HUDEP-2 (cell line): ENCODE results near the gene VAMP2.

Experiments
- DNase-seq, 76 experiments: peaks; one replicate each; lab custom pipeline; 2025; ENCODE audit not compliant: unreplicated experiment in 76 of 76; lab: John Stamatoyannopoulos, UW

VAMP2 gene

DNA sequence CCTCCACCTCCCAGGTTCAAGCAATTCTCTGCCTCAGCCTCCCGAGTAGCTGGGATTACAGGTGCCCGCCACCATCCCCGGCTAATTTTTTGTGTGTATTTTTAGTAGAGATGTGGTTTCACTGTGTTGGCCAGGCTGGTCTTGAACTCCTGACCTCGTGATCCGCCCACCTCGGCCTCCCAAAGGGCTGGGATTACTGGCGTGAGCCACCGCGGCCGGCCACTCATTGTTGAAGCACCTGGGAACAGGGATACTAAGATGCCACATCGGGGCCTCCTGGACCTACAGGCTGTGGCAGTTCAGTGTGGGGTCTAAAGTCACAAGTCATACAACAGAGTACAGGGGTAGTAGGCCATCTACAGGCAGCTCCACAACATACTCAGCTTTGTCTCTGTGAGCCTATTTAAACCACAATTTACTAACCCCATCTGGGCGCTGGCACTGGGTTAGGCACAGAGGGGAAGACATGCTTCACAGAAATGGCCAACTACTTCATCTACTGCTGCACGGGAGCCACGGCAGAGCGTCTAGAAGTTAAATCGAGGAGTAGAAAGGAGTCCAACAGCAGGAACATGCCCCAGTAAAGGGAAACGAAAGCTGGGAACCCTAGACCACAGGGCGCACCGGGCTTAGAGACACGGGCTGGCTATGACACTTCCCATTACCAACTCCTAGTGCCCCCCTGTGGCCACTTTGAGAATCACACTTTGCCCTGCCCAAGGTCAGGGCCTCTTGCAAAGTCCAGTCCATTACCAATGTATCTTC is 4.3 kb downstream of the VAMP2 start:
- peak in 69 of 76 experiments; percentile 14 to 93 (median 79) for DNase-seq

DNA sequence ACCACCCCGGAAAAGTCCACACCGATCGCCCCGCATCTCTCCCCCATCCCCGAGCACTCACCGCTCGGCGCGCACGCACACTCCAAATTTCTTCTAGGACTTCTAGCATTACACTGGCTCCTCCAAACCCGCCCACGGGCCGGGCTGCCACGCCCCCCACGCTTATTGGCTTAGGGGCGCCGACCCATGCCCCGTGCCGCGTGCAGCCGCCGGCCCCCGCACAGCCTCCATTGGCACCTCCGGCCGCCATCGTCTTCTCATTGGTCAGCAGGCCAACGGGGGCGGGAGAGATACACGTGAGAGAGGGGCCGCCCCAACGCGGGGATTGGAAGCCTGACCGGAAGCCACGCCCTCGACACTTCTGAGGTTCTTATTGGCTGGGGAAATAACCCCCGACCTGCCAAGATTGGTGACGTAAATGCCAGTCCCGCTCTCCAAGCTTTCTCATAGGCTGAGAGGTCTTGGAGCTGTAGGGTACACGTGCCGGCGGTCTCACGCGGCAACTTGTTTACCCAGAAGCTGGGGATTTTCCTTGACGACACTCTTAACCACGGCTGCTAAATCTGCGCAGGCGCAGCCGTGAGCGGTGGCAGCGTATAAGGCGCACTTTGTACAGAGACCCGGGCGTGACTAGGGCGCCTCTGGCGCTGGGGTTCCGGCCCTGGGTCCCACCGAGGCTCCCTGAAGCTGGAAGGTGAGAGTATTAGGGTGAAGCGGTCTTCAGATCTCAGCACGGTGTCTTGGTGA is 6.3 kb downstream of the VAMP2 start:
- DNase-seq: peak; percentile 57 to 100 (median 100)

DNA sequence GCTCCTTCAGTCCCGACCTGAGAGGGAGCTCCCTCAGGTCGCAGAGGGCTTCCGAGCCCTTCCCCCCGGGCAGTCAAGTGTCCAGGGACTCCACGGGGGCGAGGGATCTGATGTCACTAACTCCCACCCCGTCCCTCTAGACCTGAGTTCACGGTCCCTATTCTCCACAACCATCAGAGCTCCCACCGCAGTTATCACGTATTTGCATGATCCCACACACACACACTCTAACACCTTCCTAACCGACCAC is 6.8 kb downstream of the VAMP2 start:
- peak in 1 of 76 experiments; percentile 48 for DNase-seq

DNA sequence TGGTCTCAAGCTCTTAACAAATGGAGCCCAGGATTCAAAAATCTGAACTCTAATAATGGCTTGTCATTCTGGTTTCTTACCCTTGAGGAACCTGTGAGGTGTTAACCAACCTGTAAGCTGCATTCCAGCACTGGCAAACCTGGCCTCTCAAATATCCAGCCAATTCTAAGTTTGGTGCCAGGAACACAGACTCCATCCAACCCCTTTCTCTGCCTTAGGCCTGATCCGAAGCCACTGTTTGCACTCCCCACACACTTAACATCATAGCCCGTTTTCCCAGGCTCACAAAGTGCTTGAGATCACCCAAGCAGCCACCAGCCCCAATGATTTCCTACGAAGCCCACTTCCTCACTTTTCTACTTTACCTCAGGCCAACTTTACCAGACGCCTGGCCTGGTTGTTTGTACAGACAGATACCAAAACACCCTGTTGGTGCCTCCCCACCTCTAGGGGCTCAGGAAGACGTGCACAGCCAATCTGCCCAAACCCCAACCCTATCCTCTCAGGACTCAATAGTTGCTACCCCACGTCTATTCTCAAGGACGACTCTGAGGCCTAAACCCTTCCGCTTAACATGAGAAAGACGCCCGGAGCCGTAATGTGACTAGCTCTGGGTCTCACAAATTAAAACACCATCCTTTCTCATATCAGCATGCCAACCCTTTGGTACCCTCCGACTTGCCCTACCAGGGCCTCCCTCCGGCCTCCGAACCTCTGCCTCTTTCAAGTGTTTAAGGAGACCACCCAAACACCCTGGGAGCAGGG is 7.3 kb downstream of the VAMP2 start:
- DNase-seq: peak in 16 of 76 experiments; percentile 6 to 51 (median 22)

DNA sequence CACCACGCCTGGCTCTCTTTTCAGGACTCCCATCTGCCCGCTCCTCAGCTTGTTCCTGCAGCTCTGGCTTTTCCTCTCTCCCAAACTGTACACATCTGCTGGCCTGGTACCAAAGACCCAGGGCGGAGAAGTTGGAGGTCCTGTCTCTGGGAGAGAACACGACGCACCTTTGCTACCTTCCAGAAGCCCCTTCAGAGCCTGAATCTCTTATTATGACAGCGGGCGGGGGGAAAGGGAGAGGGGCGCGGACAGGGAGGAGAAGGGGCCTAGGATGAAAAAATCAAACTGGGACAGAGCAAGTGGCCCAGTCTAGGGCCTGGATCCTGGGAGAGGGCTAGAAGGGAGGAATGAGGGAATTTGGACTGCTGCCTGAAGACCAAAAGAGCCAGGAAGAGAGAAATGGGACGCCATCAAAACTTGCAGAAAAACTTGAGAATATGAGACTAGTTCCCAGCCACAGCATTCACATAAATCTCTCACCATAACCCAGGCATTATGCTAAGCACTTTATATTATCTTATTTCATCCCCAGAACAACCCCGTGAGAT is 8.1 kb downstream of the VAMP2 start:
- peak in 1 of 76 experiments; percentile 62 for DNase-seq

DNA sequence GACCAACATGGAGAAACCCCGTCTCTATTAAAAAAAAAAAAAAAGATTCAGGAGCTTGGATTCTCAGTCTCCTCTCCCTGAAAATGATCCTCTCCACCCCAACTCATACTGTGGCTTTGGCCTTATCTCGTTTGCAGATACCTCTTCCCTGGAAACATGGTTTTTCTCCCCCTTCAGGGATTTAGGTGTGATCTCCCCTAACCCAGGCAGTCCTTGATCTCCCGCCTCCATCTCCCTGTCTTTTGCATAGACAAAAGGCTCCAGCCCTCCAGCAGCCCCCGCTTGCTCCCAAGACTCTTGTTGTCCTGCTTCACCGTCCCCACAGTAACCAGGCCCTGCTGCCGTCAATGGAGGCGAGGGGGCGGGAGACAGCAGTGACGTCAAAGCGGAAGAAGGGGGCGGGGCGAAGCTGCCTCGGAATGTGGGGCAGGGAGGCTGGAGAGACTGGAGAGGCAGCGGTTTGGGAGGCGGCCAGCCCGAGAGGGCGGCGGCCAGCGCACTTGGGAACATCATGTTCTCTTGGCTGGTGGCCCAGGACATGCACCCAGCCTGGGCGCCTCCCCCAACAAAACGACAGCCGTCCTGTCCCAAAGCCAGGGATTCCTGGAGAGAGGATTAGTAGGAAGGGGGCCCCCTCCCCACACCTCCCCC is 8.7 kb downstream of the VAMP2 start:
- DNase-seq: peak; percentile 38 to 99 (median 98)

DNA sequence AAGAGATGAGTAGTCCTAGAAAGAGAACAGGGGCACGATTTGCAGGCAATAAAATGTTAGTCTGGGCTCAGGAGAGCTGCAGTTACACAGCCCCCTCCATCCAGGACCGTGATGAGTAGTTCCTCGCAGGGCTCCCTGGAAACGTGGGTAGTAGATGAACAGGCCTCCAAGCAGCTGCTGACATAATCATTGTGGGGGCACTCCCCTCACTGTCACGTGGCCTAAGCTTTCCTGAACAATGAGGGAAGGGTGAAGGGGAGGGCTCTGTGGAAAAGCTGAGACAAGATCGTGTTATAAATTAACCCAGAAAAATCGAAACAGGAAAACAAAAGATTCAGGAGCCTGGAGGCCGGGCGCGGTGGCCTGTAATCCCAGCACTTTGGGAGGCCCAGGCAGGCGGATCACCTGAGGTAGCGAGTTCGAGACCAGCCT is 9.2 kb downstream of the VAMP2 start:
- peak in 61 of 76 experiments; percentile 9 to 71 (median 47) for DNase-seq

DNA sequence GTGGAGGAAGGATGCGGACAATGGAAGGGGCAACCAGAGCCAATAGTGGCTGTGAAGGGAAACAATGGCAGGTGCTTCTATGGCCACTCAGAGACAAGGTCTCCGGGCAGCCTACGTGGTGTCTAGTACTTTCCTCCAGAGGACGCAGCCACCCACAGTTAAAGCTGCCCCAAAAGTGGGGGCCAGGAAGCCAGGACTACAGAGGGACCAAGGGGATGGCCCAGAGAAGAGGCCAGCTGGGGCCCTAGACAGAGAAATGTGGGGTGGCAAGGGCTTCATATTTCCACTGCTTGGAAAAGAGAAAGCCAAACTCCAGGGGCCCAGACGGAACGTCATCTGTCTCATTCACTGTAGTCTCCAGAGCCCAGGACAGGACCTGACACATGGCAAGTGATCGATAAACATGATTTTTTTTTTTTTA is 9.7 kb downstream of the VAMP2 start:
- DNase-seq: no peak

DNA sequence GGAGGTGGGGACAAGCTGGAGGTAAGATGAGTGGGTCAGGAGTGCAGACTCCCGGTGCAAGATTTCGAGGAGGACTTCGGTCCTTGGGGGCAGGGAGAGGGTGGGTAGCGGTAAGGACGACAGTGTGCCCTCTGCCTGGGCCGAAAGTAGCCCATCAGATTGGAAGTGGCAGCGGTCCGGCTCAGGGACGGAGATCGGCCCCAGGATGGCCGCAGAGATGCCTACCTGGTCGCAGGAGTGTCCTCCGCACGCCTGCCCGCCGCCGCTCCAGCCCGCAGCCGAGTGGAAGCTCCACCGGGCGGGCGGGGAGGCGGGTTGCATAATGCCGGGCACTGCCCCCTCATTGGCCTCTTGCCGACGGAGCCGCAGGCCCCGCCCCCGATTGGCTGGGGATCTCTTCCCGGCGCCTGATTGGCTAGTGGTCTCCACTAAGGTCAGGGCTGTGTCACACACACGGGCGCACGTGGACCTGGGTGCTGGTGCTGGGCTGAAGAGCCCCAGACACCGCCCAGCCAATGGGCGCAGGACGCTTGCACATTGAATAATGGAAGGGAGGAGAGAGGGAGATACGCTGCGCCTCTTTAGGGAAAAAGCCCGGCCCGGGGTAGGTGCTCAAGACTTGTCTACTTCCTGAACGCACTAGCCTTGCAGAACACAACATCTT is 10.5 kb downstream of the VAMP2 start, which contains the start of gene PER1:
TSS of gene PER1 (minus strand) at position 293 of the 664 bp plus-strand sequence. CDS start 1,698 bp downstream, outside the sequence.
- peak in 74 of 76 experiments; percentile 49 to 99 (median 97) for DNase-seq

DNA sequence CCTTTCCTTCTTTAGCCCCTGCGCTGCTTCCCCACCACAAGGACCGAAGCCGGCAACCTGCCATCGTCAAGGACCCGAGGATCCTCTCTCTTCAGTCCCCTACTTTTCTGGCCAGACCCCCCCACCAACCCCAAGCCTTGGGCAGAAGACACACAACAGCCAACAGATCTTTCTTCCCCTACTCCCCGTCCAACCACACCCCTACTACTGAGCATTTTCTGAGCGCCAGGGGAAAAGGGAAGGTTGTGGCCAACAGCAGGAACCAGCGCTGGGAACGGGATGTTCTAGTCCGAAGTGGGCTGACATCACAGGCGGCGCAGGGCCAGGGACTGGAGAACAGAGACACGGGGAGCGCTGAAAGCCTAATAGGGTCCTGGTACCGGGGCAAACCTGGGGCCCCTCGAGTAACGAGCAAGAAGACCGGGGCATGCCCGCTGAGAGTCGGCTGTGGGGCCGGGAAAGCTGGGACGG is 11.1 kb downstream of the VAMP2 start:
- peak in 6 of 76 experiments; percentile 5 to 41 (median 36) for DNase-seq

DNA sequence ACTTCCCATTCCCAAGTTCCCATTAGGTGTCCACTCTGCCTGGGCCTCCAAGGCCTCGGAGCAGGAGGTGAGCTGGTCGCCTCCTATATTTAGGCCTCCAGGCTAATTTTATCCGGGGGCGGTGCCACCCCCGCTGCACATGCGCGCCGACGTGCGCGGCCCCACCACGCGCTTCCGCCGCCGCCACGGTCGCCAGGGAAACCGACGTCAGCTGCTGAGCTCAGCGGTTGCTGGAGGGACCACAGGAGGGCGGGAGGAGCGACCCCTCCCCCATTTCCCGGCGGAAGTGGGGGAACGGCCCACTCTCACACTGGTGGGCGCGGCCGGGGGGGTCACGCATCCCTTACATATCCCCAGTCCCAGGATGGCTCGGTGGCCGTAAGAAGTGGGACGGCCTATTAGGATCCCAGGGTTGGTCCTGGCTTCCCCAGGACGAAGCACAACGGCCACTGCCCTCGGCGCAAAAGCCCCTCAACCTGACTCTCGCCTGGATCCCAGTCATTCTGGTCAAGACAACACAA is 11.6 kb downstream of the VAMP2 start:
- DNase-seq: peak in 65 of 76 experiments; percentile 19 to 83 (median 58)

DNA sequence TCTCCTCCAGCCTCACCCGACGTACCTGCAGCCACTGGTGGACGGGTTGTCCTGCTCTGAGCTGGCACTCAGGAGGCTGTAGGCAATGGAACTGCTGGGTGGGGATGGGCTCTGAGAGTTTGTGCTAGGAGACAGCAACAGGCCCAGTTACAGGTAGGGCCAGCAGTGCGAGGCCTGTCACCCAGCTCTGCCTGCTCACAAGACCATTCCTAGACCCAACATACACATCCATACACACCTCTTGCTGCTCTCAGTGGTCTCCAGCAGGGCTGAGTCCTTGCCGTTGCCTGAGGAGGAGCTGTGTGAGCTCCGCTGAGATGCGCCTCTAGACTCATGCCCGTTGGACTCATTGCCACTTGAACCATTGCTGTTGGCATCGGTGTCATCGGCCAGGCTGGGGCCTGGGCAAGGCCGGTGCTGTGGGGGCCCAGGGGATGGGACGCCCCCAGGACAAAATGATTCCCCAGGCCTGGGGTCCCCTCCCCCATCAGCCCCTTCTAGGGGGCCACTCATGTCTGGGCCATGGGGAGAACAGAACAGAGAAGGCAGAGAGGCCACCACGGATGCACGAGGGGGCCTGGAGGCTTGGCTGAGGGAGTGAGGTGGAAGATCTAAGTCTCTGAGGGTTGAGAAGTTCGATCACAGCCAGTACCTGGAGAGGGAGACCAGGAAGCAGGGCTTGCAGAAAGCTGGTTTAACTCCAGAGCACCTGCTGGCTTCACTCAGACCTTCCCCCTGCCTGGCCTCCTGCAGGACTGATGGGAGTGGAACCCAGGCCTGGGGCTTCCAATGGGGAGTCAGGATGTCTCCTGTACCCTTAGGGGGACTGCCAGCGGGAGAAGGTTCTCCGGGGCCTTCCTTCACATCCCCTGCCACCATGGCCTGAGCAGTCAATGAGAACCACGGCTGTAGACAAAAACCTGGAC is 12.3 kb downstream of the VAMP2 start:
- no peak for DNase-seq

DNA sequence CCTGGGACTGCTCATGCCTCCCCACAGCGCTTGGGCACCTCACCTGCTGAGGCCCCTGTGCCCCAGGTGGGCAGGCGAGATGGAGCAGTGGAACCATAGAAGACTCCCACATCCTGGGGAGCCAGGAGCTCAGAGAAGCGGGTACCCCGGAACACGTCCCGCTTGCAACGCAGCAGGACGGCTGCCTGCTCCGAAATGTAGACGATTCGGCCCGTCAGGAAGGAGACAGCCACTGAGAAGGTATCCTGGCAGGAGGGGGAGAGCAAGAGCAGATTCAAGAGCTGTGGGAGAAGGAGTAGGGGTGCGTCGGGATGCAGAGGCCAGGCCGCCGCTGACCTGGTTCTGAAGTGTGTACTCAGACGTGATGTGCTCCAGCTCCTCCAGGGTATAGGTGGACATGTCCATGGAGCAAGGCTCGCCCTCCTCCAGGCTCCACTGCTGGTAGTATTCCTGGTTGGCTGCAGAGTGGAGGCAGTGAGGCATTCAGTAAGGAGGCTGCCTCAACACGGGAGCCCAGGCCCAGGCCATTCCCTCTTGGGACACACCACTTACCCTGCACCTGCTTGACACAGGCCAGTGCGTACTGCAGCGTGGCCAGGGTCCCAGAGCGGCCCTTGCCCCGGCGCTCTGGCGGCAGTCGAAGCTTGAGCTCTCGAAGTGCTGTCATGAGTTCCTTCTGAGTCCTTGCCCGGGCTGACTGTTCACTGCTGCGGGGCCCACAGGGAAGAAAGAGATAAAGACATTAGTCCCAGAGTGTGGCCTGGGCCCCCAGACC is 13.1 kb downstream of the VAMP2 start:
- DNase-seq: no peak

DNA sequence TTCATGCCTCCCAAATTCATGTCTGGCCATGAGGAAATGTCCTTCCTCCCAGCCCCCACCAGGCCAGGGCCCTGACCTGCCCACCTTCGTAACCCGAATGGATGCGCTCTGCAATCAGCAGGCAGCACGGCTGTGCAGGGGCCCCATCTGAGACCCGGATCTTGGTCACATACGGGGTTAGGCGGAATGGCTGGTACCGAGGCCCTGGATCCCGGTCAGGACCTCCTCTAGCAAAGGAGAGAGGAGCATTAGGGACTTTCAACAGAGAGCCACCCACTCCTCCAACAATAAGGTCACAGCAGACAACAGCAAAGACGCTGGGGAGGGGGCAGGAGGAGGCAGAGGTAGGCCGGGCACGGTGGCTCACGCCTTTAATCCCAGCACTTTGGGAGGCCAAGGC is 14.2 kb downstream of the VAMP2 start:
- no peak for DNase-seq

DNA sequence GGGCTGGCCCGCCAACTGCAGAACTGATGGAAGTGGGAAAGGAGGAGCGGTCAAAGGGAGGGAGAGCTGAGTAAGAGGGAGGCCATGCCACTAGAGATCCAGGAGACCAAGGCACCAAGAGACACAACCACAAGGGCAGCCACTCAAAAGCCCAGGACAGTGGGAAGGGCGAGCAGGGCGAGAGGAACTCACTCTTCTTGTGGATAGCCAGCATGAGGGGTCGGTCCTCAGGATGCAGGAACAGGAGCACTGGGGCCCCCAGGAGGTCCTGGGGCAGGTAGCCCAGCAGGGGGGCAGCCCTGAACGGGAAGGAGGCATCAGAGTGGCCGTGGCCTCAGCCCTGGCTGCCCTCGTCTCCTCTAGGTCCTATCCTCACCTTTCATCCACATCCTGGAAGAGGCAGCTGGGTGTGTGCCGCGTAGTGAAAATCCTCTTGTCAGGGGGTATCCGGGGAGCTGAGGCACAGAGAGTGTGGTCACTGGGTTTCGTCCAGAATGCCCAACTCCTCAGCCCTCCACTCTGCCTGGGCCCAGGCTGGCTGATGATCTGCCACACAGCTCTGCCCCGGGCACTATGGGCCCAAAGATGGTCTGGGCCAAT is 14.8 kb downstream of the VAMP2 start:
- no peak for DNase-seq

DNA sequence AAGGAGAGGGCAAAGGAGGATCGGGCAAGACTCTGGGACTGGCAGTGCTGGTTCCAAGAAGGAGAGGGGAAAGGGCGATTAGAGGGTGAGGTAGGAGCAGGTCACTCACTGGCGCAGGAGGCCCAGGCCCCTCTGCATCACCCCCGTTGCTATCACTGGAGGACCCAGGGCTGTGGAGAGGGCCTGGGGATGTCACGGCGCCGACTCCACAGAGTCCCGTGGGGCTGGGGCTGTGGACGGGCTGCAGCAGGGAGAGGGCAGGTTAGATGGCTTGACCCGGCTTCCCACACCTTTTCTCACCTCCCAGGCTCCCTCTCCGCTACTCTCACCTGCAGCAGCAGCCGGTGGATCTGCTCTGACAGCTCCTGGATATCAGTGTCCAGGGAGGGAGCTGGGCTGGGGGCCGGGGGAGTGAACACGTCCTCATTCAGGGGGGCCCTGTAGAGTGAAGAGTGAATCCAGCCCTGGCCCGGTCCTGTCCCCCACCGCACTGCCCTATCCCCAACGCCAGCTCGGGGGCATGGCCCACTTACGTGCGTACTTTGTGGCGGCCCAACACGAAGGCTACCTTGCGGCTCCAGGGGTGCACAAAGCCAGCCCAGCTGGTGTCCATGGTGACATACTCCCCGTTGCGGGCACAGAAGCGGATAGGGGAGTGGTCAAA is 15.5 kb downstream of the VAMP2 start:
- no peak for DNase-seq
